WTC11 (cell line): Measurements from ENCODE around the gene ARPC3. TPM values are rescaled to one million over a fixed set of nuclear protein-coding genes. Genes with fewer than 3 reads are reported as not detected.
A peak's percentile ranks its signal among the peaks of the same experiment; 100 is the strongest.

ENCODE experiments used
- AFF4 ChIP-seq: sonication (generic); formaldehyde crosslinking; IDR thresholded peaks from 2 replicates; pipeline ENCODE4 v1.8.1; 2023; ENCODE audit warnings: mild to moderate bottlenecking, missing genetic modification reagents, borderline replicate concordance
- ARID4B ChIP-seq: sonication (generic); formaldehyde crosslinking; IDR thresholded peaks from 2 replicates; pipeline ENCODE4 v1.8.0; 2023; ENCODE audit warnings: missing genetic modification reagents, mild to moderate bottlenecking, borderline replicate concordance
- ATF1 ChIP-seq: sonication (generic); formaldehyde crosslinking; IDR thresholded peaks from 2 replicates; pipeline ENCODE4 v1.8.1; 2023; ENCODE audit warnings: mild to moderate bottlenecking, moderate library complexity, missing genetic modification reagents
- E2F1 ChIP-seq: sonication (generic); formaldehyde crosslinking; IDR thresholded peaks from 2 replicates; pipeline ENCODE4 v1.8.0; 2022; ENCODE audit warnings: mild to moderate bottlenecking, missing genetic modification reagents
- EMX1 ChIP-seq: fragments of 250-450 bp; sonication (Bioruptor Pico); IDR thresholded peaks from 2 replicates; pipeline ENCODE4 v1.8.0; 2021; ENCODE audit warnings: mild to moderate bottlenecking
- GABPB1 ChIP-seq: sonication (generic); formaldehyde crosslinking; IDR thresholded peaks from 2 replicates; pipeline ENCODE4 v1.8.1; 2023; ENCODE audit warnings: mild to moderate bottlenecking, missing genetic modification reagents
- HMGA2 ChIP-seq: fragments of 250-450 bp; sonication (Bioruptor Pico); IDR thresholded peaks from 2 replicates; pipeline ENCODE4 v1.4.0; 2021; ENCODE audit warnings: mild to moderate bottlenecking, moderate library complexity
- HMGXB4 ChIP-seq: sonication (generic); formaldehyde crosslinking; IDR thresholded peaks from 2 replicates; pipeline ENCODE4 v1.8.1; 2023; ENCODE audit warnings: mild to moderate bottlenecking, moderate library complexity, missing genetic modification reagents
- JUN ChIP-seq: sonication (generic); formaldehyde crosslinking; IDR thresholded peaks from 2 replicates; pipeline ENCODE4 v1.8.0; 2023; ENCODE audit warnings: mild to moderate bottlenecking, missing genetic modification reagents
- PREB ChIP-seq: sonication (generic); formaldehyde crosslinking; IDR thresholded peaks from 2 replicates; pipeline ENCODE4 v1.8.1; 2022; ENCODE audit warnings: mild to moderate bottlenecking, missing genetic modification reagents, moderate library complexity, borderline replicate concordance
- PRRX2 ChIP-seq: fragments of 250-450 bp; sonication (Bioruptor Pico); IDR thresholded peaks from 2 replicates; pipeline ENCODE4 v1.8.0; 2021; ENCODE audit warnings: mild to moderate bottlenecking
- STAT6 ChIP-seq: sonication (generic); formaldehyde crosslinking; conservative IDR thresholded peaks from 2 replicates; pipeline ENCODE4 v1.8.1; 2023; ENCODE audit warnings: mild to moderate bottlenecking, low read depth, missing genetic modification reagents, moderate library complexity
- TCF7 ChIP-seq: sonication (generic); formaldehyde crosslinking; IDR thresholded peaks from 2 replicates; pipeline ENCODE4 v1.8.0; 2022; ENCODE audit warnings: mild to moderate bottlenecking, low read depth, missing genetic modification reagents, moderate library complexity
- TP53 ChIP-seq: sonication (generic); formaldehyde crosslinking; IDR thresholded peaks from 2 replicates; pipeline ENCODE4 v1.8.1; 2023; ENCODE audit warnings: mild to moderate bottlenecking, missing genetic modification reagents
- ZBTB43 ChIP-seq: sonication (generic); formaldehyde crosslinking; IDR thresholded peaks from 2 replicates; pipeline ENCODE4 v1.8.1; 2023; ENCODE audit warnings: mild to moderate bottlenecking, missing genetic modification reagents
- ZNF423 ChIP-seq: fragments of 250-450 bp; sonication (Bioruptor Pico); IDR thresholded peaks from 2 replicates; pipeline ENCODE4 v2.1.2; 2022; ENCODE audit warnings: mild to moderate bottlenecking, moderate library complexity
- ZSCAN18 ChIP-seq: fragments of 250-450 bp; sonication (Bioruptor Pico); IDR thresholded peaks from 2 replicates; pipeline ENCODE4 v2.1.2; 2022; ENCODE audit warnings: mild to moderate bottlenecking, moderate library complexity
- total RNA-seq: library from RNA; stranded (reverse); gene quantifications from 3 replicates; pipeline ENCODE4 v1.2.3, GENCODE V29; 2021

Gene ARPC3
- total RNA-seq, 1 experiment from 2014 or later, result 149 TPM

- no peak for TF ChIP-seq AFF4 (CRISPR knock-in tag)
- TF ChIP-seq EMX1, result no peak
- no peak for TF ChIP-seq E2F1 (CRISPR knock-in tag)
- TF ChIP-seq HMGXB4, result 0 out of 2 replicates have a peak, but pooled peaks have one; percentile 49
- 0 out of 2 replicates have a peak, but pooled peaks have one; percentile 17 for TF ChIP-seq PREB (CRISPR knock-in tag)
- TF ChIP-seq HMGA2 (CRISPR knock-in tag), result no peak
- TF ChIP-seq ARID4B (CRISPR knock-in tag), result peak; percentile 85; the same call in 1 of the 2 replicates
- TF ChIP-seq JUN (CRISPR knock-in tag), result peak; percentile 72; the same call in 1 of the 2 replicates
- no peak for TF ChIP-seq TCF7 (CRISPR knock-in tag)
- TF ChIP-seq ZBTB43 (CRISPR knock-in tag), result no peak
- 0 out of 2 replicates have a peak, but pooled peaks have one; percentile 43 for TF ChIP-seq ATF1
- TF ChIP-seq ZNF423 (CRISPR knock-in tag), result no peak
- no peak for TF ChIP-seq ZSCAN18 (CRISPR knock-in tag)
- no peak for TF ChIP-seq PRRX2
- TF ChIP-seq GABPB1, result 0 out of 2 replicates have a peak, but pooled peaks have one; percentile 27
- TF ChIP-seq STAT6, result no peak
- no peak for TF ChIP-seq TP53
Observed at GRCh38 chr12:110403146-110403975, 46.8 kb downstream of the ARPC3 start, which contains the start of gene ANAPC7 (continued).
